ENCODE measurements around the gene ETS1. TPM values are rescaled to one million over a fixed set of nuclear protein-coding genes. Genes with fewer than 3 reads are reported as not detected.

ETS1 gene
- total RNA-seq, 4 donors from 2014 or later: 16.8 to 24.9 (median 21.8) TPM

- no peak for ATAC-seq
- no peak for DNase-seq
- H3K27ac ChIP-seq: no peak overlapping the region
- TF ChIP-seq POLR2A (IDR thresholded peaks at IDR 0.05): no peak
- TF ChIP-seq CTCF (IDR thresholded peaks at IDR 0.05 in 4 of 5, conservative IDR thresholded peaks at IDR 0.05 in 1 of 5): no peak
- intact Hi-C loops (cut with DNase I; ENCODE audit: low total_unique reads): no loop called here
- H3K27me3 ChIP-seq: no peaks in the 10 kb centered on the region
- no peaks in the 10 kb centered on the region for H3K36me3 ChIP-seq
- in situ Hi-C loops (cut with MboI; ENCODE audit: low sequenced_read_pairs in 4 of 4): no loop called here
- no peak overlapping the region for H3K4me3 ChIP-seq
- H3K9me3 ChIP-seq: no peaks in the 10 kb centered on the region
- H3K4me1 ChIP-seq: no peaks in the 10 kb centered on the region
These were observed 28.8 kb upstream of the ETS1 start for GRCh38 chr11:128616161-128616560.

- in situ Hi-C loops (cut with MboI; ENCODE audit: low sequenced_read_pairs in 4 of 4): no loop called here
- no peaks in the 10 kb centered on the region for H3K36me3 ChIP-seq
- ATAC-seq (no peak), DNase-seq (no peak)
- no peak overlapping the region for H3K27ac ChIP-seq
- no peaks in the 10 kb centered on the region for H3K27me3 ChIP-seq
- TF ChIP-seq CTCF (IDR thresholded peaks at IDR 0.05 in 4 of 5, conservative IDR thresholded peaks at IDR 0.05 in 1 of 5) (no peak), POLR2A (IDR thresholded peaks at IDR 0.05) (no peak)
- intact Hi-C loops (cut with DNase I; ENCODE audit: low total_unique reads): no loop called here
- no peak overlapping the region for H3K4me3 ChIP-seq
- H3K4me1 ChIP-seq: peaks cover 0 to 1% of the 10 kb centered on the region in 2 donors
- no peaks in the 10 kb centered on the region for H3K9me3 ChIP-seq
These were observed 28.3 kb upstream of the ETS1 start for GRCh38 chr11:128615612-128616011.

- Histone ChIP-seq H3K4me3 (no peak overlapping the region), H3K27me3 (no peaks in the 10 kb centered on the region), H3K9me3 (no peaks in the 10 kb centered on the region), H3K27ac (no peak overlapping the region), H3K36me3 (no peaks in the 10 kb centered on the region), H3K4me1 (peaks cover 0 to 5% of the 10 kb centered on the region in 2 donors)
- ATAC-seq: no peak
- TF ChIP-seq POLR2A (IDR thresholded peaks at IDR 0.05) (no peak), CTCF (IDR thresholded peaks at IDR 0.05 in 4 of 5, conservative IDR thresholded peaks at IDR 0.05 in 1 of 5) (no peak)
- intact Hi-C loops (cut with DNase I; ENCODE audit: low total_unique reads): no loop called here
- no peak for DNase-seq
- in situ Hi-C loops (cut with MboI; ENCODE audit: low sequenced_read_pairs in 4 of 4): no loop called here
These were observed 27.7 kb upstream of the ETS1 start for GRCh38 chr11:128615076-128615475.

GRCh38 chr11:128614026-128614425 lies 26.7 kb upstream of the ETS1 start:
- TF ChIP-seq CTCF (IDR thresholded peaks at IDR 0.05 in 4 of 5, conservative IDR thresholded peaks at IDR 0.05 in 1 of 5): no peak
- TF ChIP-seq POLR2A (IDR thresholded peaks at IDR 0.05): no peak
- no peak for DNase-seq
- peaks cover 0 to 5% of the 10 kb centered on the region in 2 donors for H3K4me1 ChIP-seq

GRCh38 chr11:128613300-128613995 lies 26.1 kb upstream of the ETS1 start:
- in situ Hi-C loops (cut with MboI; ENCODE audit: low sequenced_read_pairs in 4 of 4) (no loop called here), intact Hi-C loops (cut with DNase I; ENCODE audit: low total_unique reads) (no loop called here)
- no peak overlapping the region for H3K27ac ChIP-seq
- no peaks in the 10 kb centered on the region for H3K36me3 ChIP-seq
- H3K4me3 ChIP-seq: no peak overlapping the region
- no peaks in the 10 kb centered on the region for H3K9me3 ChIP-seq
- DNase-seq (no peak), ATAC-seq (no peak)
- H3K4me1 ChIP-seq: peaks cover 0 to 5% of the 10 kb centered on the region in 2 donors
- no peak for TF ChIP-seq CTCF (IDR thresholded peaks at IDR 0.05 in 4 of 5, conservative IDR thresholded peaks at IDR 0.05 in 1 of 5)
- no peak for TF ChIP-seq POLR2A (IDR thresholded peaks at IDR 0.05)
- no peaks in the 10 kb centered on the region for H3K27me3 ChIP-seq

More at GRCh38 chr11:128614026-128614425, 26.7 kb upstream of the ETS1 start:
- Histone ChIP-seq H3K36me3 (no peaks in the 10 kb centered on the region), H3K27me3 (no peaks in the 10 kb centered on the region), H3K9me3 (no peaks in the 10 kb centered on the region), H3K4me3 (no peak overlapping the region), H3K27ac (no peak overlapping the region)
- intact Hi-C loops (cut with DNase I; ENCODE audit: low total_unique reads) (no loop called here), in situ Hi-C loops (cut with MboI; ENCODE audit: low sequenced_read_pairs in 4 of 4) (no loop called here)
- ATAC-seq: no peak

All from gastrocnemius medialis (tissue), 4 donors.